Forelimb muscle (tissue), 1 donor: Measurements from ENCODE around the gene A2ML1. TPM values are rescaled to one million over a fixed set of nuclear protein-coding genes. Genes with fewer than 3 reads are reported as not detected.
"Not testable (repeated sequence)": the region's sequence is repeated elsewhere in the genome, so short reads cannot be mapped to it uniquely, and the experiment has no call there.

Source experiments
- DNase-seq: peaks from one replicate; pipeline ENCODE4 v3.0.0-alpha.2; 2013; ENCODE audit warnings: low read depth
- polyA plus RNA-seq: library from polyadenylated mRNA; unstranded; fragments of 120-200 nt; gene quantifications from one replicate; pipeline ENCODE4 v1.2.1, GENCODE V29; 2013; ENCODE audit not compliant: insufficient read length

A2ML1 gene
- polyA plus RNA-seq: 0.14 TPM

- DNase-seq: no peak
Observed at GRCh38 chr12:8822298-8822697, at the start of gene A2ML1. Gene A2ML1, plus strand, starts transcription at chr12:8822621. Its CDS starts 31 bp downstream, at chr12:8822652.

GRCh38 chr12:8773461-8773860 is 49.0 kb upstream of the A2ML1 start:
- no peak for DNase-seq

GRCh38 chr12:8779281-8779680 is 43.1 kb upstream of the A2ML1 start:
- DNase-seq: no peak

- no peak for DNase-seq
Observed at GRCh38 chr12:8779862-8780261, 42.6 kb upstream of the A2ML1 start.

GRCh38 chr12:8780389-8780788 is 42.0 kb upstream of the A2ML1 start:
- peak; percentile 8 for DNase-seq

- no peak for DNase-seq
Observed at GRCh38 chr12:8781381-8782127, 40.9 kb upstream of the A2ML1 start.

- DNase-seq: no peak
Observed at GRCh38 chr12:8784290-8784888, 38.0 kb upstream of the A2ML1 start.

GRCh38 chr12:8785499-8785898 is 36.9 kb upstream of the A2ML1 start:
- no peak for DNase-seq

GRCh38 chr12:8787206-8787605 is 35.2 kb upstream of the A2ML1 start:
- DNase-seq: not testable (repeated sequence)

GRCh38 chr12:8788706-8789105 is 33.7 kb upstream of the A2ML1 start:
- not testable (repeated sequence) for DNase-seq

- not testable (repeated sequence) for DNase-seq
Observed at GRCh38 chr12:8789341-8790013, 32.9 kb upstream of the A2ML1 start.

- not testable (repeated sequence) for DNase-seq
Observed at GRCh38 chr12:8793226-8793625, 29.2 kb upstream of the A2ML1 start.

- not testable (repeated sequence) for DNase-seq
Observed at GRCh38 chr12:8794611-8795010, 27.8 kb upstream of the A2ML1 start.

- DNase-seq: no peak
Observed at GRCh38 chr12:8796831-8797626, 25.4 kb upstream of the A2ML1 start.

GRCh38 chr12:8801213-8801612 is 21.2 kb upstream of the A2ML1 start:
- DNase-seq: not testable (repeated sequence)

- DNase-seq: not testable (repeated sequence)
Observed at GRCh38 chr12:8804833-8805232, 17.6 kb upstream of the A2ML1 start.

- DNase-seq: not testable (repeated sequence)
Observed at GRCh38 chr12:8805487-8805886, 16.9 kb upstream of the A2ML1 start.

- not testable (repeated sequence) for DNase-seq
Observed at GRCh38 chr12:8807084-8807483, 15.3 kb upstream of the A2ML1 start.

- not testable (repeated sequence) for DNase-seq
Observed at GRCh38 chr12:8810112-8810511, 12.3 kb upstream of the A2ML1 start.

GRCh38 chr12:8813572-8814357 is 8.7 kb upstream of the A2ML1 start:
- DNase-seq: no peak

- DNase-seq: no peak
Observed at GRCh38 chr12:8816448-8817050, 5.9 kb upstream of the A2ML1 start.
